GM18519 (cell line): ENCODE data around the gene DOLPP1.

ENCODE experiments used
- ATAC-seq: cut with Tn5 transposase; IDR thresholded peaks from one replicate; pipeline ENCODE4 v1.9.1; 2021; ENCODE audit warnings: mild to moderate bottlenecking, moderate library complexity; ENCODE audit not compliant: unreplicated experiment, low FRiP score

Gene DOLPP1

GRCh38 chr9:129093602-129094386, 12.9 kb downstream of the DOLPP1 start:
- no peak for ATAC-seq

GRCh38 chr9:129094387-129095169, 13.7 kb downstream of the DOLPP1 start:
- no peak for ATAC-seq

GRCh38 chr9:129095170-129095667, 14.3 kb downstream of the DOLPP1 start:
- ATAC-seq = no peak

GRCh38 chr9:129095908-129096307, 15.0 kb downstream of the DOLPP1 start:
- no peak for ATAC-seq

- ATAC-seq = no peak
Observed at GRCh38 chr9:129097671-129098306, 16.9 kb downstream of the DOLPP1 start.

- no peak for ATAC-seq
Observed at GRCh38 chr9:129098328-129098727, 17.4 kb downstream of the DOLPP1 start.

GRCh38 chr9:129100383-129101169, 19.7 kb downstream of the DOLPP1 start:
- no peak for ATAC-seq

- no peak for ATAC-seq
Observed at GRCh38 chr9:129101279-129101678, 20.4 kb downstream of the DOLPP1 start.

- ATAC-seq = no peak
Observed at GRCh38 chr9:129102095-129102525, 21.2 kb downstream of the DOLPP1 start.

GRCh38 chr9:129102791-129103594, 22.1 kb downstream of the DOLPP1 start:
- ATAC-seq = no peak

- ATAC-seq = no peak
Observed at GRCh38 chr9:129103595-129103965, 22.7 kb downstream of the DOLPP1 start.

- ATAC-seq = no peak
Observed at GRCh38 chr9:129104051-129104450, 23.1 kb downstream of the DOLPP1 start.

- no peak for ATAC-seq
Observed at GRCh38 chr9:129105857-129106694, 25.2 kb downstream of the DOLPP1 start.

- no peak for ATAC-seq
Observed at GRCh38 chr9:129107651-129108050, 26.7 kb downstream of the DOLPP1 start.

- ATAC-seq = no peak
Observed at GRCh38 chr9:129108083-129108804, 27.3 kb downstream of the DOLPP1 start.

GRCh38 chr9:129108805-129109536, 28.1 kb downstream of the DOLPP1 start:
- ATAC-seq = no peak

GRCh38 chr9:129109537-129109903, 28.6 kb downstream of the DOLPP1 start:
- no peak for ATAC-seq
